ENCODE measurements around the gene IL11RA.
A peak's percentile ranks its signal among the peaks of the same experiment; 100 is the strongest.

IL11RA gene

GRCh38 chr9:34690983-34691935 is 39.3 kb downstream of the IL11RA start, which contains the start of gene CCL19:
Gene CCL19 (minus strand): TSS chr9:34691276. CDS start chr9:34691139, 137 bp downstream.
- ATAC-seq (ENCODE audit: low read depth) (no peak), DNase-seq (ENCODE audit: low spot score in 2 of 2) (no peak)
- Mint-ChIP-seq H3K4me3 (no peak within 1 kb of the TSS), H3K27ac (no peak within 1 kb of the TSS), H3K27me3 (peaks cover 14% of the 10 kb centered on the region), H3K9me3 (no peaks in the 10 kb centered on the region), H3K4me1 (peaks cover 6% of the 10 kb centered on the region), H3K36me3 (no peaks in the 10 kb centered on the region)

DNA sequence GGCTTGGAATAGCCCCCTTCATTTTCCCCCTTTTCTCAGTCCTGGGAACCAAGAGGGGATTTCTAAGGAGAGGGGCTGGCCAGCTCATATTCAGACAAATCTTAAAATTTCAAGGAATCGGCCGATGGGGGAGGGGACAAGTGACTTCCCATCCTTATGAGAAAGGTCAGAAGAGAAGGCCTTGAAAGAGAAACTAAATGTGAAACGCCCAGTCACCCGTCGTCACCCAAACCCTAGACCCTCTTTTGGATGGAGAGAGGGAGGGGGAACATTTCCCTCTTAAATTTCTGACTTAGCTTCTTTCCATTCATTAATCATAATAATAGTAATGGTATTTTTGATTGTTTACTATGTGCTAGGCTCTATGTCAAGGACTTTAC is 39.9 kb downstream of the IL11RA start:
- H3K4me3 Mint-ChIP-seq, result no peak overlapping the region
- DNase-seq (ENCODE audit: low spot score in 2 of 2) (no peak), ATAC-seq (ENCODE audit: low read depth) (no peak)
- peaks cover 14% of the 10 kb centered on the region for H3K27me3 Mint-ChIP-seq
- no peaks in the 10 kb centered on the region for H3K9me3 Mint-ChIP-seq
- no peak overlapping the region for H3K27ac Mint-ChIP-seq
- H3K36me3 Mint-ChIP-seq, result no peaks in the 10 kb centered on the region
- H3K4me1 Mint-ChIP-seq, result peaks cover 2% of the 10 kb centered on the region

DNA sequence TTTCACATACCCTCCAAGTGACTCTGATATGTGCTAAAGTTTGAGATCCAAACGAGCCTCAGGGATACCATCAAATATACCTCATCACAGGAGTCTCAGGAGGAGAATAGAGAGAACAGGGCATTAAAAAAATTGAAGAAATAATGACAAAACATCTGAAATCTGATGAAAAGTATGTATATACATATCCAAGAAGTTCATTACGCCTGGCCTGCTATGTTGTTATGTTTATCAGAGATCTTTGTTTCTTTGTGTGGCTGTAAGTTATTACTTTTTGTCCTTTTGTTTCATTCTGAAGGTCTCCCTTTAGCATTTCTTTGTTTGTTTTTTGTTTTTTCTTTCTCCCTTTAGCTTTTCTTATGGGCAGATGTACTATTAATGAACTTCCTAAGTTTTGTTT is 41.6 kb downstream of the IL11RA start:
- H3K27ac Mint-ChIP-seq, result no peak overlapping the region
- no peak overlapping the region for H3K4me3 Mint-ChIP-seq
- no peaks in the 10 kb centered on the region for H3K9me3 Mint-ChIP-seq
- H3K27me3 Mint-ChIP-seq, result peaks cover 13% of the 10 kb centered on the region
- DNase-seq (ENCODE audit: low spot score in 2 of 2) (no peak), ATAC-seq (ENCODE audit: low read depth) (no peak)
- H3K36me3 Mint-ChIP-seq, result no peaks in the 10 kb centered on the region
- peaks cover 2% of the 10 kb centered on the region for H3K4me1 Mint-ChIP-seq

- H3K27ac Mint-ChIP-seq, result no peak overlapping the region
- peaks cover 2% of the 10 kb centered on the region for H3K4me1 Mint-ChIP-seq
- no peaks in the 10 kb centered on the region for H3K36me3 Mint-ChIP-seq
- no peaks in the 10 kb centered on the region for H3K9me3 Mint-ChIP-seq
- H3K4me3 Mint-ChIP-seq, result no peak overlapping the region
- H3K27me3 Mint-ChIP-seq, result peaks cover 10% of the 10 kb centered on the region
- ATAC-seq (ENCODE audit: low read depth), result no peak
- DNase-seq (ENCODE audit: low spot score in 2 of 2), result no peak
Measured at GRCh38 chr9:34694811-34695210, 42.8 kb downstream of the IL11RA start.

- Mint-ChIP-seq H3K36me3 (no peaks in the 10 kb centered on the region), H3K9me3 (no peaks in the 10 kb centered on the region), H3K4me1 (peaks cover 5% of the 10 kb centered on the region), H3K27ac (no peak overlapping the region), H3K4me3 (peak overlapping the region; percentile 74), H3K27me3 (peaks cover 10% of the 10 kb centered on the region)
- peak; percentile 58 to 74 for DNase-seq (ENCODE audit: low spot score in 2 of 2)
- ATAC-seq (ENCODE audit: low read depth), result peak; percentile 79
Measured at GRCh38 chr9:34701023-34701768, 49.2 kb downstream of the IL11RA start.

GRCh38 chr9:34701769-34702736 is 50.1 kb downstream of the IL11RA start:
- peaks cover 5% of the 10 kb centered on the region for H3K4me1 Mint-ChIP-seq
- H3K27ac Mint-ChIP-seq, result no peak overlapping the region
- peaks cover 10% of the 10 kb centered on the region for H3K27me3 Mint-ChIP-seq
- H3K4me3 Mint-ChIP-seq, result peak overlapping the region; percentile 74
- ATAC-seq (ENCODE audit: low read depth) (peak; percentile 79), DNase-seq (ENCODE audit: low spot score in 2 of 2) (peak; percentile 69 to 79)
- H3K9me3 Mint-ChIP-seq, result no peaks in the 10 kb centered on the region
- no peaks in the 10 kb centered on the region for H3K36me3 Mint-ChIP-seq

DNA sequence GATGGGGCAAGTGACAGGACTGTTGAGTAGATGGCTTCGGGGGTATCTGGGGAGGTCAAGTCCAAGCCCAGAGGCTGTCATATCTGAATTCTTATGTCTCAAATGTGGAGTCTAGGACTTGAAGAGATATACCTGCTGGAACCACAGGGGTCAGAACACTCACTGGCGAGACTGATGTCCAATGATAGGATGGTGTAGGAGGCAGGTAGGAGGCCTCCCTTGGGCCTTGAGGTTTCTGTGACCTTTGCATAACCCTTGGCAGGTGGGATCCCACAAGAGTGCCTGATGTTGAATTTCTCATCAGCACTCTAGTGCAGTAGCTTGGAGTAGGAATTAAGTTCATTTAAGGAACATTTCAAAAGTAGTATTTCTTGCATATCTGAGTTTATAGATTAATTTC is 55.1 kb downstream of the IL11RA start:
- H3K27ac Mint-ChIP-seq, result no peak overlapping the region
- no peak overlapping the region for H3K4me3 Mint-ChIP-seq
- ATAC-seq (ENCODE audit: low read depth) (no peak), DNase-seq (ENCODE audit: low spot score in 2 of 2) (no peak)
- H3K27me3 Mint-ChIP-seq, result peaks cover 4% of the 10 kb centered on the region
- peaks cover 1% of the 10 kb centered on the region for H3K4me1 Mint-ChIP-seq
- no peaks in the 10 kb centered on the region for H3K36me3 Mint-ChIP-seq
- peaks cover 2% of the 10 kb centered on the region for H3K9me3 Mint-ChIP-seq

GRCh38 chr9:34709196-34709978 is 57.4 kb downstream of the IL11RA start:
- peaks cover 8% of the 10 kb centered on the region for H3K27me3 Mint-ChIP-seq
- H3K4me1 Mint-ChIP-seq, result no peaks in the 10 kb centered on the region
- no peak for DNase-seq (ENCODE audit: low spot score in 2 of 2)
- ATAC-seq (ENCODE audit: low read depth), result no peak
- no peak overlapping the region for H3K27ac Mint-ChIP-seq
- H3K36me3 Mint-ChIP-seq, result no peaks in the 10 kb centered on the region
- H3K9me3 Mint-ChIP-seq, result peaks cover 2% of the 10 kb centered on the region
- H3K4me3 Mint-ChIP-seq, result no peak overlapping the region

DNA sequence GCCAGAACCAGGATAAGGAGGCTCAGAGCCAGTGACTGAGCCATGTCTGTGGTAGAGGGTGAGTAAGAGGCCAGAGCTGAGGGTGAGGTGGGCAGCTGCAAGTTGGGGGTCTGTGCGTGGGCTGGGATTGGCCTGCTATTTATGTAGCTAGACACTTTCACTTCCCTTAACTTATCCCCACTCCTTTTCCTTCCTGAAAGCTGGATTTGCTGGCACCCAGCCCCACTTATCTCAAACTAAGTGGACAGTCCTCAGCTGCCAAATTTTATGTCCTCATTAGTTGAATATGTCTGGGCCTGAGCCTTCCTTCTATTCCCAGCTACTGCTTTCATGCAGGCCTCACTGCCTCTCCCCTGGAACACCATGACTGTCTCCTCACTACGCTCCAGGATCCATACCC is 58.0 kb downstream of the IL11RA start, which contains the start of gene CCL21:
Gene CCL21 (minus strand): TSS at position 114 of the 400 bp plus-strand sequence. CDS start 70 bp downstream, at position 44.
- no peak within 1 kb of the TSS for H3K27ac Mint-ChIP-seq
- DNase-seq (ENCODE audit: low spot score in 2 of 2) (no peak), ATAC-seq (ENCODE audit: low read depth) (no peak)

More for the DNA sequence above, 58.0 kb downstream of the IL11RA start, which contains the start of gene CCL21:
- H3K4me3 Mint-ChIP-seq, result no peak within 1 kb of the TSS
- H3K9me3 Mint-ChIP-seq, result peaks cover 2% of the 10 kb centered on the region
- H3K4me1 Mint-ChIP-seq, result no peaks in the 10 kb centered on the region
- peaks cover 12% of the 10 kb centered on the region for H3K27me3 Mint-ChIP-seq
- H3K36me3 Mint-ChIP-seq, result no peaks in the 10 kb centered on the region
